Renal cortical epithelial cell (primary cell): ENCODE results near the gene C1orf87. TPM values are rescaled to one million over a fixed set of nuclear protein-coding genes. Genes with fewer than 3 reads are reported as not detected.

Experiments
- DNase-seq: peaks from one replicate; pipeline ENCODE4 v3.0.0-alpha.2; 2011; ENCODE audit warnings: low read depth
- total RNA-seq: library from RNA; depleted of rRNA; stranded (reverse); fragments of >200 nt; gene quantifications from 2 replicates; pipeline ENCODE4 v1.2.3, GENCODE V29; 2014

Gene C1orf87
- total RNA-seq, 1 donor from 2014 or later = not detected

DNA sequence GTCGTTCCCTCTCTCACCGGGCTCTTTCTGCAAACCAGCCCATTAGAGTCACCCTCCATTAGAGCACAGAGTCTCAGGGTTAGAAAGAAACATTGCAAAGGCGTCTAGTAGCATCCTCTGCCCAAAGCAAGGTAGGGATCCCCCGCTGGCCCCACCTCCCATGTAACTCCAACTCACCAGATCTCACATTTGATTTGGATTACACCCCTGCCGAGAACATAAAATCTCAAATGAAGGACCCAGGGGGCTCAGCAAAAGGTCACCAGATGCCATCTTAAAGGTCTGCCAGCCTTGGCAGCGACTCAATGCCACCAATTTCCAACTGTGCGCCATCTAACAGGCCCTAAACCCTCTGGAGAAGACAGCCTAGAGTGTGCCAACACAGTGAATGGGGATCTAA, 14.1 kb downstream of the C1orf87 start:
- no peak for DNase-seq

DNA sequence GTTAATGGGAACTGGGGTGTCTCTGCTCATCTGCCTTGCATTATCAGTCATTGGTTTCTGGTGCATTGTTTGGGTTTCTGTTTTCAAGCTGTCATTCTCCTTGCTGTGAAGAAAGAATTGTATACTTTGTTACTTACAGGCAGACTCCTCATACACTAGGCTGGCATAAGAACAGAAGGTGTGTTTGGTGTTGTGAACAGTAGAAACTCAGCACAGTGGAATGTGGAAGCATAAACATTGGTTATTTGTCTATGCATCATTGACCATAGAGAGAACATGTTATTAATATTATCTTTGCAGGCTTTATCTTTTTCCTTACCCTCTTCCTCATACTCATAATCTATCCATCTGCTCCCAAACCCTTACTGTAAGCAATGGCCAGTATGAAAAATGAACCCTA, 18.2 kb downstream of the C1orf87 start:
- peak; percentile 68 for DNase-seq

DNA sequence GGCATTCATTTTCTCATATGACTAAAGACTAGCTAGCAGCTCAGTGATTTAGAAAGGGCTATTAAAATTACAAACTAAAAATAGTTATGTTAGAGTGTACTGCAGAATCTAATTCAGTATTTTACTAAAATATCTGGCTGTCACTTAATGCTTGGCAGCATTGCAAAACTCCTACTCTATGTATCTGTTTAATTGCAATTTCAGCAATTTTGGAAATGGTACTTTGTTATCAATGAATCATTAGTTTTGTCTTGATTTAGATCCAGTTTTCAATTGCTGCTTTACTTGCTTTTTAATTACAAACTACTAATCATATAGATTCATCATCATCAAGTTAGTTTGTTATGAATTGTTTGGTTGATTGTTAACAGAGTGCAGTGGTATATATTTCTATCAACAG, 19.2 kb downstream of the C1orf87 start:
- DNase-seq = no peak

DNA sequence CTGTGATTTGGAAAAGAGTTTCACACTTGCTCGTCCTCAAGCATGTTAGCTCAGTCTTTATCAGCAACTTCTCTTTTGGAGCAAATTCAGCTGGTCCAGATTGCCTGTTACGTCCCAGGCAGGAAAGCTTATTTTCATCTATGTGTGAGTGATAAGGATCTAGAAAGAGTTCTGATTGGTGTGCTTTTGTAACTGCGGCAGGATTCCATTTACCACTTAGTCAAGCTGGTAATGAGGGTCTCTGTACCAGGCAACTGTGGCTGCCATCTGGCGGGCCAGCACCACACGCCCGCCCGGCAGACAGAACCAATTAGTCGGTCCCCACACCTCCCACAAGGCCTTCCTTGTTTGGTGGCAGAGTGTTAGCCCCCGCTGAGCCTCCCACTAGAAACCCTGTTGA, 21.0 kb downstream of the C1orf87 start:
- no peak for DNase-seq

DNA sequence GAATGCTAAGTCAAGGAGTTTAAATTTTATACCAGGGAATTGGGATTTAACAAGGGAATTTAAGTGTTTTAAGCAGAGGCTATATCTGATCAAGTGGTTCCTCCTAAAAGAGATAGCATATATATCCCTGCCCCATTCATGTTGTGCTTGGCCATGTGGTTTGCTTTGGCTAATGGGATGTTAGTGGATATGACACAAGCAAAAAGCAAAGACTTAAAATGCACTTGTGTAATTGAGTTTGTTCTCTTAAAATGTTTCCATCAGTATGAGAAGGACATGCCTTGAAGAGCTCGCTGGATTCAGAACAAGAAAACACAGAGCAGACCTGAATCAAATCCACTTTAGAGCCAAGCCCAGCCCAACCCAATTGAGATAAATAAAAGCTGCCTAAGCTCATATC, 22.4 kb downstream of the C1orf87 start:
- DNase-seq = no peak

DNA sequence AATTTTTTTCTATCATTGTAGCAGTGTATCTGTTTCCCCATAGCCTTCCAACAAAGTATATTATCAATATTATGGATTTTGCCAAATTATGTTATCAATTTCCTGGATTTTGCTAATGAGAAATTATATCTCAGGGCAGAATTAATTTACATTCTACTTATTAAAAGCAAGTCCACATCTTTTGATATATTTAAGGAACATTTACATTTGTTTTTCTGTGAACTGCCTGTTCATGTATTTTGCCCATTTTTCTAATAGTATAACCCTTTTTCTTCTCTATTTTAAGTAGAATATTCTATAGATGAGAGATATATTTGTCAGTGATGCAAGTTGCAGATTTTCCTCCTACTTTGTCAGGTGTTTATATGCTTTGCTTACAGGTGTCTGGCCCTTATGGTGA, 24.4 kb downstream of the C1orf87 start:
- no peak for DNase-seq

DNA sequence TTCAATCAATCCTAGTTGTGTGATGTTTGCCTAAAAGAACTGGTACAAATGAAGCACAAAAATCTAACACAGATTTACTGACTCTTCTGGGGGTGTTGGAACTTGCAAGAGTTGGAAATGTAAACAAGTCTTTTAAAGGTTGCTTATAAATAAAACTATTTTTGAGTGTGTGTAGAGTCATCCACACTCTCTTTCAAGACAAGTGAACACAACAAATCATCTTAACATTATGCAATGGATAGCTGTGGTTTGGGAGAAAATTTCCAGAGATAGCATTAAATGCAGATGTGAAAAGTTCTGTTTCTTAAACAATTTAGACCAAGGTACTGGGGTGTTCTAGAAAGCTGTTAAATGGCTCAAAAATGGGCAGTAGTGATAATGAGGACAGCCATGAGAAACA, 28.7 kb downstream of the C1orf87 start:
- DNase-seq = no peak

DNA sequence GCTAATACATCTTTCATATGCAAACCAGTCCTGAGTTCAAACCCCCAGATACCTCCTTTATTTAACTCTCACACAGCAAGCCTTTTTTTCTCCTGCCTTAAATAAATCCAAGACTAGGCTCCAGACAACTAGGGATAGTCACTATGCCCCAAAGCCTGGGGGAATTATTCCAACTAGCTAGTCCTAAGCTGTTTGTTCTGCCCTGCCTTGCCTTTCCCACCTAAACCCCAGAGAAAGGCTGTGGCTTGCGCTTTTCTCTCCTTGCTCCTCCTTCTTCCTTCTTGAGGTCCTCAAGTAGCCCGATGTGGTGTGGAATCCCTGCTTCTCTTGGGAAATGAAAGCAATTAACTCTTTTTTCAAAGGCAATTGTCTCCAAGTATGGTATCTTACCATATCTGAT, 31.8 kb downstream of the C1orf87 start:
- DNase-seq = no peak

DNA sequence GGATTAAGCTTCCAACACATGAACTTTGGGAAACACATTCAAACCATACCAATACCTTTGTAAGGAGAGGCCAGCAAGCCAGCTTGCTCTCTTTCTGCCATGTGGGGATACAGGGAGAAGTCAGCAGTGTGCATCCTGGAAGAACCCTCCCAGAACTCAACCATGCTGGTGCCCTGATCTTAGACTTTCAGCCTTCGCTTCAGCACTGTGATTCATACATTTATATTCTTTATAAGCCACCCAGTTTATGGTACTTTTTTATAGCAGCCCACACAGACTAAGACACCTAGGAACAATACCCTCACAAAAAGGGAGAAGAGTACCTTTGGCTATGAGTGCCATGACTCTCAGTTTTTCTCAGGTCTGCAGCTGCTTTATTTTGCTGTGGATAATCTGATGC, 35.9 kb downstream of the C1orf87 start:
- no peak for DNase-seq

DNA sequence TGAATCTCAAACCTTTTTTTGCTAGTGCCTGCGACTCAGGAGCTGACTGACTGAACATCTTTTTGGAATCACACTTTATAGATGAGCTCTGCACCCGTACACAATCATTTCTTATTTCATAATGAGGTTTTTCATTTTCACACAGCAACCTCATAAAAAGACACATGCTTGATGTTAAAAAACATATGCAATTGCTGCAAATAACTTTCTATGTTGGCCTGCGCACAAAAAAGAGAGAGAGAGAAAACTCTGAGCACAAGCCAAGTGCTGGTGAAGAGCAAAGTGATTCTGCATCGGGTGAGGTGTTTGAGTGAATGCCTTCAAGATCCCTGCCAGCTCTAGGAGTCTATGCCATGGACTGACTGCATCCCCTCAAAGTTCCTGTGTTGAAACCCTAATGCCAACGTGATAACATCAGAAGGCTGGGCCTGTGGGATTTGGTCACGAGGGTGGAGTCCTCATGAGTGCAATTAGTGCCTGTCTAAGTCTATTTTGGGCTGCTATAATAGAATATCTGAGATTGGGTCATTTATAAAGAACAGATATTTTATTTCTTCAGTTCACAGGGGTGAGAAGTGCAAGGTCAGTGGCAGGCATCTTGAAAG, 36.6 kb downstream of the C1orf87 start:
- DNase-seq = no peak

DNA sequence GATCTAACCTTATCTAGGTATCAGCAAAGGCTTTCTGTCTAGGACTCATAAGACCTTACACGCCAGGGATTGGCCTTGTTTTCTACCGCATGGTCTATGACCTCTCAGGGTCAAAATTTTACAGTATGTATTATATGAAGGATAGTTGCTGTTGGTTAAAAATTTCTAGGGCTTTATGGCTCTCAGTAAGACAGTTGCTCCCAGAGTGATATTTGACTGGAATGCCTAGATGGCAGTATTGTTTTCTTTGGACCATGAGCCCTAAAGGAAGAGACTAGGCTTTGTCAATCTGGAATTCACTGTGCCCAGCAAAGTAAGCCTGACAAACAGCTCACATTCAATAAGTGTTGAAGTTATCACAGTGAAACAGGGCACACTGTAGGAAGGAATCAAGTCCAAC, 37.6 kb downstream of the C1orf87 start:
- DNase-seq = no peak

DNA sequence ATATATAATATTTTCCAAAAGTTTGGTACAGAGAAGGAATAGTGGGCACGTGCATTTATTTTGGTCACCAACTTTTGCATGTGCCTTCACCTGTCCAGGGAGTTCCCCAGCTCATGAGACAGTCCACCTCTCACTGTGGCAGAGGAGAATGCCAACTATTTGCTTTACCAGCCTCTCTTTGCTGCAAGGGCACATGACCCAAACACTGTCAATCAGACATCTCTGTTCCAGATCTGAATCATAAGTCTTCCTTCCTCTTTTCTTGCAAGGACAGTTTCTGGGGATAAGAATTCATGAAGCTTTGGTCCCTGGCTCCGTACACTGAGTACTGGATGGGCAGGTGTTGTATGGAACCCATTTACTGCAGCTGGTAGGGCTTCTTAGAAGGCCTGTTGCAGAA, 38.6 kb downstream of the C1orf87 start:
- no peak for DNase-seq

DNA sequence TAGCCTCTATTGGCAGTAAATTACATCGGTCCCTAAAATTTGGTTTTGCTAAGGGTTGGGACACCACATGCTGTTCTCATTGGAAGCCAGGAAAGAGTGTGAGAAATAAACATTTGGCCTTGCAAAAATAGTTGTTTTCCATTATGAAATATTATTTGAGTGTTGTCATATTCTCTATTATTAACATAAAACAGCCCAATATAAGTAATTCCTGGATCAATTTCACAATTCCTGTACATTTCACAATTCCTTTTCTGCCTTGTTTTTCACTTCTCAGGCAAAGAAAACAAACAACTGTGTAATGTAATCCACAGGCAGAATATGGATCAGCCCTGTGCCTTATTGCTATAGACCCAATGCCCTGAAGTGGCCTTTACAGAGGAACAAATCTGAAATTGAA, 40.5 kb downstream of the C1orf87 start:
- no peak for DNase-seq

DNA sequence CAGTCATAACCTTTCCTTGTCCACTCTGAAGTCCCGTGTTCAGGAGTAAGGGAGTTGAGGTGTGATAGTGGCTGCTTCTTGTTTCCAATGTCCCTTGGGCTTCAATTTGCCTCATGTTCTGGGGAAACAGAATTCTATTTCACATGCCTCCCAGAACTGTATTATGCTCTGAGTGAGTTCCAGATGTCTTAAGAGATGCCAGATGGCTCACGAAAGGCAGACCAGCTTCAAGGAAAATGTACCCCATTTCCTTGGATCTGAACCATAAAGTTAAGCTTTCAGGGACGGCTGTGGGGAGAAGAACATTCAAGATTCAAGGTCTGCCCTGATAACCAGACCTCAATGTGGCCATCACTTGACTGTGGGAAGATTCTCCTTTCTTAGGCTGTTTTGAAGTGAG, 42.4 kb downstream of the C1orf87 start:
- no peak for DNase-seq

DNA sequence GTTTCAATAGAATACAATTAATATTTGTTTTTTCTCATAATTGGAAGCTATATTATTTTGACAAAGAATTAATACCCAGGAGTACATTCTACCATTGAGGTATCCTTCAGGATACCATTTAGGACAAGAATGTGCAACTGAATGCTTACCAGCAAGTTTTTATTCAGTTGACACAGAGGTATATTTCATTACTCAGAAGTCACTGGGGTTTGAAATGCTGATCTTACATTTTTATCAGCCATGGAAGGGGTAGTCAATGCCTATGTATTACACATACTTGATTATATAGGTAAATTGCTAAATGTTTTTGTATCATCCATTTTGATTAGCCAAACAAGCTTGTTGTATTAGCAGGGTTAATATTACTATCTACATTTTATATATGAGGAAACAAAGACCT, 48.0 kb downstream of the C1orf87 start:
- DNase-seq = no peak

DNA sequence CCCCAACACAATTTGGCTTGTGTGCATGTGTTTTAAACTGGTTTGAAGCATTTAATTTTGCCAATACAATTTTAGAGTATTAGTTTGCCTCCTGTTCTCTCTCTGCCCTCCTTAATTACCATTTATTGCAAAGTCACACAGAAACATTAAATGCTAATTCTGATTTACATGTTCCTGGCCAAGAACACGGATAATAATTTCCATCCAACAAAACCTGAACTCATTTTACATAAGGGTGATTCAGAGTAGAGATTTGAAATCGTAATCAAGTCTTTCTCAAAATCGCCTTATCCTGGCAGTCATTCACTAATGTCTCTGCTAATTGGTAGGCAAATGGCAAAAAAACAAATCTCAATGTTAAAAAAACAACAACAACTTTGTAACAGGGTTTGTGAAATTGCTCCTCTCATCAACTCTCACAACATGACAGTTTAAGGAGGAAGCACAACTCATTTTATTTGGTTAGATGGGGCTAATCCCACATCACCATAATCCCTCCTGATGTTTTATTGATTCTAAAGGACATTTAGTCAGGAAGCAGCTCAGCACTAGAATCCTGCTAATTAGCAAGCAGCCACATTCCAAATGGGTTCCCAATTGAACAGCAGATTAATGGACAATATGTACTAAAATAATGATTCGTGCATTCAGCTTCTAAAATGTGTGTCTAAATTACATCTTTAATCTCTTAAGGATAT, 55.9 kb downstream of the C1orf87 start:
- DNase-seq = no peak

DNA sequence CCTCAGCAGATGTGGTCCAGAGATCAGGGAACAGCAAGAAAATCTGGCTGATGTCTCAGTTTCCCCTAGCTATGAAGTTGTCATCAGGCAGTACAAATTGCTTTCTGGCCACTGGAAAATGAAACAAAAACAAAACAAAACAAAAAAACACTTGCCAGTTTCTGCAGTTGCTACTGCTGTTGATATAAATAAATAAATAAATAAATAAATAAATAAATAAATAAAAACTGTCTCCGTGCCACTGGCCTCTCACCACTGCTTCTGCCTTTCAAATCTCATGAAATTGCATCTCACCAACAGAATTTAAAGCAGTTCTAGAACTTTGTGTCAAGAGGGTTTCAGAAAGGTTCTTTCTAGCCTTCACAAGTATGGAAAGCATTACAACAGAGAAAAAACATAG, 62.9 kb downstream of the C1orf87 start:
- DNase-seq = no peak

DNA sequence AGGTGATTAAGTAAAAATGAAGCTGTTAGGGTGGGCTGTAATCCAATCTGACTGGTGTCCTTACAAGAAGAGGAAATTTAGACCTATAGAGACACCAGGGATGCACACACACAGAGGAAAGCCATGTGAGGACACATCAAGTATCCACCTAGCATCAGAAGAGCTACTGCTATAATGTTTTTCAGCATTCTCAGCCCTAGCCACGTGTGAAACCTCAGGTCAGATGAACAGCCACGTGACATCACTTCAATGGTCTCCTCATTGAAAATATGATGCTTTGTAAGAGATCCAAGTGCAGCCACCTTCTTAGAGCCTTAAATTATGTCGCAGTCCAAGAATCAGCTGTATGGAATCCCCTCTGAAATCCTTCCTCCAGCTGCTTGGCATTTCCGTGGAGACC, 65.1 kb downstream of the C1orf87 start:
- DNase-seq = no peak

DNA sequence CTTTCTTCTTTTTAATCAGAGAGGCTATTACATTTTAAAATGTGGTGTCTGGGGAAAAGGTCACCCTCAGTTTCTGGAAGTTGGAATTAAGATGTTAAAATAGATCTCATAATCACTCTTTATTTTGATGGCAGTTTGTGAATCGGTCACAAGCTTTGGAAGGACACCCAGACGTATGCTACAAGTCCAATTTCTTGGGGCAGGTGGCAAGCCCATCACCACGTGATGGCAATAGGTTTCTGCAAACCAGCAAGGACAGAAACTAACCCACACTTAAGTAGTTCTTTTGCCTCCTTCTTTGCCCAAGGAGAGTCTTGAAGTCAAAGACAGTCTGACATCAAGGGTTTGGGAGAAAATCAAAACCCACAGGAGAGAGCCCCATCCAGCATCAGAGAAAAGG, 72.9 kb downstream of the C1orf87 start:
- no peak for DNase-seq

DNA sequence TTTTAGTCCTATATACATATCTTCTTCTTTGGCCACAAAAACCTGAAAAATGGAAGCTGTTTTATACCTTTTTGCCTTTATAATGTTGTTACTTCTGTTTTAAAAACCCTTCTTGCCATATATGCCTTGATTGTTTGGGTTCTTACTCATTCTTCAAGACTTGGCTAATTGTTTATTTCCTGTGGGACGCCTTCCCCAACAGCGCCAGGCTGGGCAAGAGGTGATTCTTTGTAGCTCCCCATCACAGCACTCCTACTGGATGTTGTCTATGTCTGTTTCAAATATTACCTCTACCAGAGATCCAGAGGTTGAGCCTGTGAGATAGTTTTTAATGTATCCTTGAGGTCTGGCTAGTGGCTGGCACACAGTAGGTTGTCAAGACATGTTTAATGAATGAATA, 73.8 kb downstream of the C1orf87 start:
- no peak for DNase-seq

DNA sequence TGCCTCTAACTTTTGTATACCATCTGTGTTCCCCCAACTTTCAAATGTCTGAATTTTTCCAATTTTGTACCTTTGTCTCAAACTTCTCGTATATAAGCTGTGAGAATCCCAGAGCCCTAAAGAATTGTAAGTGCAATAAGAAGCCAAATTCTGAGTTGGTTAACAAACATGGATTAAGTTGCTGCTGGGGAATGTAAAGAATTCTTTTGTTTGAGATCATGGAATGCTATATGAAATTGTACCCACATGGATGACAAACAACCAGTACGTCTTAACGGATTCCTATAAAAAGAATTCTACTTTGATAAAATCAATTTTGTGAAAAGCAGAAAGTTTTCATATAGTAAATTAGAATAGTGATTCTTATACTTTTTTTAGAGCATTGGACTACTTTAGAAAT, 74.6 kb downstream of the C1orf87 start:
- no peak for DNase-seq

DNA sequence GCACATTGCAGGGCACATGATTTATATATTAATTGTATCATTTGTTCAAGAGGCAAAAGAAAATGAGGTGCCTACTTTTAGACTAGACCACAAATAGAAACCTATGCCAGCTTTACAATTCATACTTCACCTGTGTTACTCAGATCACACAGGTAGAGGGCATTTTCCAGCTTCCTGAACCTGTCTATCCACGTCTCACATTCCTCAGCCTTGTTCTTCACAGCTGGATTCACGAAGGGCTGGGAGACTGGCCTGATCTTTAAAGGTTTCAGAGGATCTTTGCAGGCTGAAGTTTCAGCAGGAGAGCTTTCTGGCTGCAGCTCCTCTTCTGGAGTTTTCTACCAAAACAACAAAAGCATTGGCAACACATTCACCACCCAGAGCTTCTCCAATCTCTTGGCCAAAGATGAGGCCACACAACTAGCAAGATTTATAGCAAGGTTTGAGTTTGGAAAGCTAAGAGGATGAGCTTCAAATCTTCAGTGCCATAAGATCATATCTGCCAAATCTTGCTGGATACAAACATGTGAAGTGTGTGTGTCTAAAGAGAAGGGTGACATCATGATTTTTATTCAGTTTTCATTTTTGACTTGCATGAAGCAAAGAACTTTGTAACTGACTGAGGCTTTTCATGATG, 76.0 kb downstream of the C1orf87 start:
- DNase-seq = no peak
